Stomach (tissue), 9 donors: Measurements from ENCODE around the gene EIF4EBP2. TPM values are rescaled to one million over a fixed set of nuclear protein-coding genes. Genes with fewer than 3 reads are reported as not detected.

ENCODE experiments used
- DNase-seq, 2 donors: peaks; one replicate each; pipeline versions ENCODE4 v3.0.0 to v3.0.0-alpha.2; 2013 to 2019
- H3K27ac ChIP-seq, 5 donors: fragments of 200-600 bp in 4 of 5; sonication (generic) in 4 of 5; one replicate each; pipeline ENCODE4 v1.5.1; 2013 to 2019; ENCODE audit warnings: mild to moderate bottlenecking in 1 of 5, moderate library complexity in 1 of 5
- H3K27me3 ChIP-seq, 3 donors: fragments of 200-600 bp; sonication (generic); one replicate each; pipeline ENCODE4 v1.5.1; 2017 to 2019; ENCODE audit warnings: mixed run types in 1 of 3
- H3K36me3 ChIP-seq, 4 donors: fragments of 200-600 bp; sonication (generic); 1 replicate in 3 of 4; 2 replicates in 1 of 4; pipeline ENCODE4 v1.5.1; 2016 to 2019
- H3K4me1 ChIP-seq, 4 donors: fragments of 200-600 bp; sonication (generic); one replicate each; pipeline ENCODE4 v1.5.1; 2016 to 2019
- H3K4me3 ChIP-seq, 4 donors: fragments of 200-600 bp; sonication (generic) in 3 of 4; one replicate each; pipeline ENCODE4 v1.5.1; 2016 to 2019; ENCODE audit warnings: mild to moderate bottlenecking in 1 of 4
- H3K9me3 ChIP-seq, 4 donors: fragments of 200-600 bp; sonication (generic); one replicate each; pipeline ENCODE4 v1.5.1; 2016 to 2019
- CTCF ChIP-seq, 7 experiments: fragments of 450-650 bp in 4 of 7; fragments of 200-600 bp in 3 of 7; sonication (generic) in 3 of 7; IDR thresholded peaks; one replicate each; pipeline ENCODE4 v1.5.1; 2016 to 2019; ENCODE audit warnings: antibody characterized with exemption in 7 of 7, control low read depth in 2 of 7, mild to moderate bottlenecking in 1 of 7
- EP300 ChIP-seq: sonication (generic); formaldehyde crosslinking; IDR thresholded peaks from one replicate; pipeline ENCODE4 v1.6.1; 2017; ENCODE audit warnings: antibody characterized with exemption
- POLR2A ChIP-seq, 4 donors: fragments of 450-650 bp; IDR thresholded peaks; one replicate each; pipeline ENCODE4 v1.6.1; 2016; ENCODE audit warnings: antibody characterized with exemption in 4 of 4, control low read depth in 2 of 4, mild to moderate bottlenecking in 1 of 4, moderate library complexity in 1 of 4
- POLR2AphosphoS5 ChIP-seq, 3 donors: sonication (generic); formaldehyde crosslinking; IDR thresholded peaks; one replicate each; pipeline ENCODE4 v1.6.1; 2016; ENCODE audit warnings: antibody characterized with exemption in 3 of 3
- WGBS, 5 donors: extraction: QIAGEN DNeasy Blood & Tissue Kit in 3 of 5; methylation state at CpG; one replicate each; pipeline versions ENCODE4 v1.1.5 to v1.1.7; 2013 to 2018; 5-methylcytosine and 5-hydroxymethylcytosine counted together
- intact Hi-C: fragments of 100-400 bp; cut with DNase I; formaldehyde crosslinking; loops from one replicate; pipeline ENCODE4 v1.15.1; 2023; ENCODE audit warnings: low total_unique reads
- polyA plus RNA-seq, 3 donors: library from polyadenylated mRNA; stranded (reverse); fragments of 200-250 nt; gene quantifications; one replicate each; pipeline ENCODE4 v1.2.3, GENCODE V29; 2013
- total RNA-seq, 5 donors: library from RNA; depleted of rRNA; stranded (reverse); fragments of >200 nt; gene quantifications; one replicate each; pipeline versions ENCODE4 v1.1.0 to v1.2.3, GENCODE V29; 2014 to 2016
- donor health status: healthy with polysubstance abuse.
- donor health status: Bipolar disorder and iron deficiency.
- donor health status: healthy.

EIF4EBP2 gene
- total and polyA plus RNA-seq, 8 donors: 18.9 to 74.7 (median 47.3) TPM

GRCh38 chr10:70465832-70466231, 61.9 kb downstream of the EIF4EBP2 start:
- no peak overlapping the region for H3K4me3 ChIP-seq
- no peak for TF ChIP-seq EP300
- no peak for TF ChIP-seq POLR2A (IDR thresholded peaks at IDR 0.05)
- TF ChIP-seq CTCF (IDR thresholded peaks at IDR 0.05): no peak
- TF ChIP-seq POLR2AphosphoS5 (IDR thresholded peaks at IDR 0.05): no peak
- H3K36me3 ChIP-seq: no peaks in the 10 kb centered on the region
- DNase-seq: no peak
- H3K4me1 ChIP-seq: peaks cover 4 to 30% (median 15%) of the 10 kb centered on the region in 4 donors
- H3K27me3 ChIP-seq: peaks cover 0 to 7% (median 0%) of the 10 kb centered on the region in 3 donors
- H3K27ac ChIP-seq: no peak overlapping the region
- intact Hi-C loops: no loop called here
- 58 to 86% (median 79%) methylated on average over 2 of the region's 2 CpGs for WGBS, 5 donors
- H3K9me3 ChIP-seq: no peaks in the 10 kb centered on the region

GRCh38 chr10:70466951-70467350, 63.0 kb downstream of the EIF4EBP2 start:
- no peaks in the 10 kb centered on the region for H3K9me3 ChIP-seq
- no peaks in the 10 kb centered on the region for H3K36me3 ChIP-seq
- H3K27me3 ChIP-seq: peaks cover 0 to 7% (median 5%) of the 10 kb centered on the region in 3 donors
- no peak for TF ChIP-seq POLR2AphosphoS5 (IDR thresholded peaks at IDR 0.05)
- TF ChIP-seq POLR2A (IDR thresholded peaks at IDR 0.05): no peak
- TF ChIP-seq EP300: no peak
- TF ChIP-seq CTCF (IDR thresholded peaks at IDR 0.05): no peak
- H3K4me1 ChIP-seq: peaks cover 4 to 25% (median 12%) of the 10 kb centered on the region in 4 donors
- no peak overlapping the region for H3K27ac ChIP-seq
- whole genome bisulfite sequencing, 5 donors: 74 to 90% (median 87%) methylated on average over 3 of the region's 3 CpGs
- intact Hi-C loops: no loop called here
- no peak overlapping the region for H3K4me3 ChIP-seq
- DNase-seq: no peak

- H3K4me1 ChIP-seq: peaks cover 5 to 16% (median 8%) of the 10 kb centered on the region in 4 donors
- intact Hi-C loops: no loop called here
- WGBS, 5 donors: 66 to 72% (median 68%) methylated on average over 7 to 8 of the region's 8 CpGs
- H3K27me3 ChIP-seq: peaks cover 0 to 28% (median 10%) of the 10 kb centered on the region in 3 donors
- TF ChIP-seq EP300 (no peak), CTCF (IDR thresholded peaks at IDR 0.05) (no peak), POLR2AphosphoS5 (IDR thresholded peaks at IDR 0.05) (no peak), POLR2A (IDR thresholded peaks at IDR 0.05) (no peak)
- no peak overlapping the region for H3K4me3 ChIP-seq
- no peak overlapping the region for H3K27ac ChIP-seq
- H3K9me3 ChIP-seq: no peaks in the 10 kb centered on the region
- no peak for DNase-seq
- no peaks in the 10 kb centered on the region for H3K36me3 ChIP-seq
These were observed 69.0 kb downstream of the EIF4EBP2 start for GRCh38 chr10:70472799-70473454.

DNA sequence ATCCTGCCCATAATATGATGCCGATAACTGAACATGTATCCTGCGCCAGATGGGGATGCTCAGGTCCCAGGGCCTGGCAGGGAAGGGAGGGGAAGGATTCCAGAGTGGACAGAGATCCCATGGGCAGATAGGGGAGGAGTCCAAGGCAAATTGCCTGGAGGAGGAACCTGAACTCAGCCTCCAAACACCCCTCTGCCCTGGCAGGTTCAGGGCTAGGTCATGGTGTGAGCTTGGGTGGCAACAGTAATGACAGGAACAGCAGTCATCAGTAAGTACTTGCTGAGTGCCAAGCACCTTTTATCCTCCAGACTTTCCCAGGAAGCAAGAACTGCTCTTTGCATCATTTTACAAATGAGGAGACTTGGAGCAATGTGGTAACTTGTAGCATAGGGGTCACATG, 70.8 kb downstream of the EIF4EBP2 start:
- H3K4me3 ChIP-seq: no peak overlapping the region
- H3K27me3 ChIP-seq: peaks cover 0 to 47% (median 17%) of the 10 kb centered on the region in 3 donors
- no peak overlapping the region for H3K27ac ChIP-seq
- no peak for DNase-seq
- no peak for TF ChIP-seq POLR2AphosphoS5 (IDR thresholded peaks at IDR 0.05)
- TF ChIP-seq CTCF (IDR thresholded peaks at IDR 0.05): no peak
- no peak for TF ChIP-seq EP300
- no peak for TF ChIP-seq POLR2A (IDR thresholded peaks at IDR 0.05)
- no peaks in the 10 kb centered on the region for H3K36me3 ChIP-seq
- H3K9me3 ChIP-seq: no peaks in the 10 kb centered on the region
- H3K4me1 ChIP-seq: peaks cover 18 to 24% (median 21%) of the 10 kb centered on the region in 4 donors
- intact Hi-C loops: no loop called here
- WGBS, 5 donors: 82 to 98% (median 96%) methylated on average over 2 of the region's 2 CpGs
